Immature natural killer cell (primary cell): Measurements from ENCODE around the gene CEACAM1. TPM values are rescaled to one million over a fixed set of nuclear protein-coding genes. Genes with fewer than 3 reads are reported as not detected.
"Not testable (repeated sequence)": the region's sequence is repeated elsewhere in the genome, so short reads cannot be mapped to it uniquely, and the experiment has no call there.

Experiments used
- DNase-seq, 3 donors: peaks; one replicate each; pipeline ENCODE4 v3.0.0; 2022; ENCODE audit warnings: mixed read lengths in 1 of 3
- H3K27ac Mint-ChIP-seq, 6 donors: one replicate each; pipeline ENCODE4 v1.8.0; 2020; ENCODE audit warnings: mixed read lengths in 6 of 6, mild to moderate bottlenecking in 5 of 6, inconsistent platforms in 4 of 6, moderate library complexity in 3 of 6
- H3K27me3 Mint-ChIP-seq, 3 donors: one replicate each; pipeline ENCODE4 v1.8.0; 2020 to 2021; ENCODE audit warnings: low read depth in 3 of 3, mild to moderate bottlenecking in 3 of 3, mixed read lengths in 3 of 3, moderate library complexity in 3 of 3, inconsistent platforms in 1 of 3
- H3K36me3 Mint-ChIP-seq, 3 donors: one replicate each; pipeline ENCODE4 v1.8.0; 2020; ENCODE audit warnings: mixed read lengths in 3 of 3, inconsistent platforms in 2 of 3, mild to moderate bottlenecking in 2 of 3
- H3K4me1 Mint-ChIP-seq, 2 donors: one replicate each; pipeline ENCODE4 v1.8.0; 2020; ENCODE audit warnings: inconsistent platforms in 2 of 2, mild to moderate bottlenecking in 2 of 2, mixed read lengths in 2 of 2, moderate library complexity in 1 of 2
- H3K4me3 Mint-ChIP-seq, 5 donors: one replicate each; pipeline ENCODE4 v1.8.0; 2020; ENCODE audit warnings: mild to moderate bottlenecking in 5 of 5, mixed read lengths in 5 of 5, inconsistent platforms in 3 of 5, moderate library complexity in 3 of 5
- H3K9me3 Mint-ChIP-seq, 6 donors: one replicate each; pipeline ENCODE4 v1.8.0; 2020; ENCODE audit warnings: mild to moderate bottlenecking in 6 of 6, mixed read lengths in 6 of 6, inconsistent platforms in 4 of 6, moderate library complexity in 3 of 6
- polyA plus RNA-seq, 3 donors: library from polyadenylated mRNA; unstranded; fragments of 300-500 nt; fragmentation: Illumina TruSeq; gene quantifications; one replicate each; pipeline ENCODE4 v1.2.3, GENCODE V29; 2021

Gene CEACAM1
- polyA plus RNA-seq, 3 donors from 2014 or later = not detected

GRCh38 chr19:42487798-42488178 lies 40.5 kb downstream of the CEACAM1 start:
- Mint-ChIP-seq H3K27ac (no peak overlapping the region), H3K27me3 (peaks cover 0 to 4% (median 0%) of the 10 kb centered on the region in 3 donors), H3K4me1 (no peaks in the 10 kb centered on the region), H3K36me3 (no peaks in the 10 kb centered on the region), H3K9me3 (no peaks in the 10 kb centered on the region), H3K4me3 (no peak overlapping the region)
- no peak for DNase-seq

- H3K36me3 Mint-ChIP-seq = no peaks in the 10 kb centered on the region
- no peaks in the 10 kb centered on the region for H3K4me1 Mint-ChIP-seq
- no peak overlapping the region for H3K27ac Mint-ChIP-seq
- H3K27me3 Mint-ChIP-seq = peaks cover 0 to 4% (median 0%) of the 10 kb centered on the region in 3 donors
- DNase-seq = no peak
- no peak overlapping the region for H3K4me3 Mint-ChIP-seq
- no peaks in the 10 kb centered on the region for H3K9me3 Mint-ChIP-seq
Observed at GRCh38 chr19:42487032-42487797, 41.1 kb downstream of the CEACAM1 start.

- not testable (repeated sequence) for DNase-seq, H3K27ac Mint-ChIP-seq, H3K27me3 Mint-ChIP-seq, H3K9me3 Mint-ChIP-seq, H3K36me3 Mint-ChIP-seq, H3K4me3 Mint-ChIP-seq
- H3K4me1 Mint-ChIP-seq = peaks cover 4 to 11% of the 10 kb centered on the region in 2 donors
Observed at GRCh38 chr19:42485036-42485435, 43.2 kb downstream of the CEACAM1 start.

- Mint-ChIP-seq H3K27me3 (peaks cover 0 to 4% (median 2%) of the 10 kb centered on the region in 3 donors), H3K4me3 (no peak overlapping the region), H3K27ac (peak overlapping the region in 3 of 6 donors; percentile 3 to 75 (median 55)), H3K4me1 (peaks cover 4 to 11% of the 10 kb centered on the region in 2 donors), H3K9me3 (no peaks in the 10 kb centered on the region), H3K36me3 (no peaks in the 10 kb centered on the region)
- no peak for DNase-seq
Observed at GRCh38 chr19:42480335-42481095, 47.8 kb downstream of the CEACAM1 start.

- no peak for DNase-seq
- no peaks in the 10 kb centered on the region for H3K36me3 Mint-ChIP-seq
- no peaks in the 10 kb centered on the region for H3K9me3 Mint-ChIP-seq
- H3K27me3 Mint-ChIP-seq = peaks cover 0 to 4% (median 2%) of the 10 kb centered on the region in 3 donors
- H3K4me3 Mint-ChIP-seq = no peak overlapping the region
- no peak overlapping the region for H3K27ac Mint-ChIP-seq
- peaks cover 4 to 11% of the 10 kb centered on the region in 2 donors for H3K4me1 Mint-ChIP-seq
Observed at GRCh38 chr19:42479736-42480135, 48.5 kb downstream of the CEACAM1 start.

GRCh38 chr19:42478765-42479311 lies 49.4 kb downstream of the CEACAM1 start:
- Mint-ChIP-seq H3K27ac (no peak overlapping the region), H3K9me3 (no peaks in the 10 kb centered on the region), H3K4me1 (peaks cover 4 to 11% of the 10 kb centered on the region in 2 donors), H3K27me3 (peaks cover 0 to 4% (median 2%) of the 10 kb centered on the region in 3 donors), H3K4me3 (no peak overlapping the region), H3K36me3 (no peaks in the 10 kb centered on the region)
- no peak for DNase-seq

GRCh38 chr19:42477933-42478332 lies 50.3 kb downstream of the CEACAM1 start:
- peaks cover 4 to 11% of the 10 kb centered on the region in 2 donors for H3K4me1 Mint-ChIP-seq
- no peaks in the 10 kb centered on the region for H3K9me3 Mint-ChIP-seq
- H3K27me3 Mint-ChIP-seq = peaks cover 0 to 4% (median 3%) of the 10 kb centered on the region in 3 donors
- no peak for DNase-seq
- H3K27ac Mint-ChIP-seq = no peak overlapping the region
- H3K36me3 Mint-ChIP-seq = no peaks in the 10 kb centered on the region
- no peak overlapping the region for H3K4me3 Mint-ChIP-seq

GRCh38 chr19:42477117-42477516 lies 51.2 kb downstream of the CEACAM1 start:
- H3K4me3 Mint-ChIP-seq = no peak overlapping the region

GRCh38 chr19:42475366-42475765 lies 52.9 kb downstream of the CEACAM1 start:
- H3K27ac Mint-ChIP-seq = no peak overlapping the region
- H3K27me3 Mint-ChIP-seq = peaks cover 0 to 2% (median 0%) of the 10 kb centered on the region in 3 donors
- H3K36me3 Mint-ChIP-seq = no peaks in the 10 kb centered on the region
- no peak for DNase-seq
- no peak overlapping the region for H3K4me3 Mint-ChIP-seq
- no peaks in the 10 kb centered on the region for H3K9me3 Mint-ChIP-seq
- H3K4me1 Mint-ChIP-seq = no peaks in the 10 kb centered on the region

More at GRCh38 chr19:42477117-42477516, 51.2 kb downstream of the CEACAM1 start:
- H3K4me1 Mint-ChIP-seq = peaks cover 4 to 11% of the 10 kb centered on the region in 2 donors
- no peak overlapping the region for H3K27ac Mint-ChIP-seq
- H3K27me3 Mint-ChIP-seq = peaks cover 0 to 4% (median 3%) of the 10 kb centered on the region in 3 donors
- no peak for DNase-seq
- no peaks in the 10 kb centered on the region for H3K36me3 Mint-ChIP-seq
- no peaks in the 10 kb centered on the region for H3K9me3 Mint-ChIP-seq

- Mint-ChIP-seq H3K27ac (no peak overlapping the region), H3K4me3 (no peak overlapping the region), H3K4me1 (peaks cover 3% of the 10 kb centered on the region in 2 donors), H3K9me3 (no peaks in the 10 kb centered on the region), H3K36me3 (no peaks in the 10 kb centered on the region), H3K27me3 (peaks cover 0 to 2% (median 0%) of the 10 kb centered on the region in 3 donors)
- DNase-seq = no peak
Observed at GRCh38 chr19:42474743-42475142, 53.5 kb downstream of the CEACAM1 start.

GRCh38 chr19:42473686-42474085 lies 54.6 kb downstream of the CEACAM1 start:
- no peaks in the 10 kb centered on the region for H3K9me3 Mint-ChIP-seq
- peaks cover 5% of the 10 kb centered on the region in 2 donors for H3K4me1 Mint-ChIP-seq
- no peak for DNase-seq
- no peak overlapping the region for H3K4me3 Mint-ChIP-seq
- no peak overlapping the region for H3K27ac Mint-ChIP-seq
- peaks cover 0 to 2% (median 0%) of the 10 kb centered on the region in 3 donors for H3K27me3 Mint-ChIP-seq
- no peaks in the 10 kb centered on the region for H3K36me3 Mint-ChIP-seq

- peaks cover 5% of the 10 kb centered on the region in 2 donors for H3K4me1 Mint-ChIP-seq
- peaks cover 0 to 2% (median 0%) of the 10 kb centered on the region in 3 donors for H3K27me3 Mint-ChIP-seq
- H3K9me3 Mint-ChIP-seq = no peaks in the 10 kb centered on the region
- H3K36me3 Mint-ChIP-seq = no peaks in the 10 kb centered on the region
- H3K27ac Mint-ChIP-seq = no peak overlapping the region
- H3K4me3 Mint-ChIP-seq = no peak overlapping the region
- no peak for DNase-seq
Observed at GRCh38 chr19:42472402-42473147, 55.7 kb downstream of the CEACAM1 start.

- no peak overlapping the region for H3K27ac Mint-ChIP-seq
- no peak for DNase-seq
- no peaks in the 10 kb centered on the region for H3K9me3 Mint-ChIP-seq
- no peak overlapping the region for H3K4me3 Mint-ChIP-seq
- H3K27me3 Mint-ChIP-seq = peaks cover 0 to 2% (median 0%) of the 10 kb centered on the region in 3 donors
- no peaks in the 10 kb centered on the region for H3K36me3 Mint-ChIP-seq
- H3K4me1 Mint-ChIP-seq = peaks cover 5% of the 10 kb centered on the region in 2 donors
Observed at GRCh38 chr19:42471554-42472249, 56.6 kb downstream of the CEACAM1 start.
